C4-2B (cell line): Measurements from ENCODE around the gene AXIN1.
A peak's percentile ranks its signal among the peaks of the same experiment; 100 is the strongest.

Experiments
- H3K27ac ChIP-seq: fragments of 450-650 bp; 2 replicates; pipeline ENCODE4 v1.5.1; 2017
- ZFX ChIP-seq: fragments of 450-650 bp; IDR thresholded peaks from 2 replicates; pipeline ENCODE4 v1.6.1; 2017
- TF ChIP-seq, protein P1 (sequence below): fragments of 450-650 bp; conservative IDR thresholded peaks from 2 replicates; pipeline ENCODE4 v1.5.1; 2017; ENCODE audit warnings: mild to moderate bottlenecking

The AXIN1 gene

DNA sequence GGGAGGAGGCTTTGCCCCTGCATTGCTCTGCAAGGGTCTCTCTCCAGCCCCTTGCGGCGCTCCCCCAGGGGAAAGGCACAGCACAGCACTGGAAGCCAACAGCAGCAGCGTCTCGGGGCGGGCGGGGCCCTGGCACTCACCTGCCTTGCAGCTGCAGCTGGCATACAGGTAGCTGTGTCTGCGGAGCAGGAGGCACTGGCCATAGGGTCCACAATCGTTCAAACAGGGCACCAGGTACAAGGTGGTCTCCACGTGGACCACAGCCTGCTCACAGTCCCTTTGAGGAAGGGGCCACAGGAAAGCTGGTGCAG is 22.0 kb upstream of the AXIN1 start:
- TF ChIP-seq ZFX = no peak
- TF ChIP-seq, protein P1, sequence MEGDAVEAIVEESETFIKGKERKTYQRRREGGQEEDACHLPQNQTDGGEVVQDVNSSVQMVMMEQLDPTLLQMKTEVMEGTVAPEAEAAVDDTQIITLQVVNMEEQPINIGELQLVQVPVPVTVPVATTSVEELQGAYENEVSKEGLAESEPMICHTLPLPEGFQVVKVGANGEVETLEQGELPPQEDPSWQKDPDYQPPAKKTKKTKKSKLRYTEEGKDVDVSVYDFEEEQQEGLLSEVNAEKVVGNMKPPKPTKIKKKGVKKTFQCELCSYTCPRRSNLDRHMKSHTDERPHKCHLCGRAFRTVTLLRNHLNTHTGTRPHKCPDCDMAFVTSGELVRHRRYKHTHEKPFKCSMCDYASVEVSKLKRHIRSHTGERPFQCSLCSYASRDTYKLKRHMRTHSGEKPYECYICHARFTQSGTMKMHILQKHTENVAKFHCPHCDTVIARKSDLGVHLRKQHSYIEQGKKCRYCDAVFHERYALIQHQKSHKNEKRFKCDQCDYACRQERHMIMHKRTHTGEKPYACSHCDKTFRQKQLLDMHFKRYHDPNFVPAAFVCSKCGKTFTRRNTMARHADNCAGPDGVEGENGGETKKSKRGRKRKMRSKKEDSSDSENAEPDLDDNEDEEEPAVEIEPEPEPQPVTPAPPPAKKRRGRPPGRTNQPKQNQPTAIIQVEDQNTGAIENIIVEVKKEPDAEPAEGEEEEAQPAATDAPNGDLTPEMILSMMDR = no peak
- no peak overlapping the region for H3K27ac ChIP-seq

DNA sequence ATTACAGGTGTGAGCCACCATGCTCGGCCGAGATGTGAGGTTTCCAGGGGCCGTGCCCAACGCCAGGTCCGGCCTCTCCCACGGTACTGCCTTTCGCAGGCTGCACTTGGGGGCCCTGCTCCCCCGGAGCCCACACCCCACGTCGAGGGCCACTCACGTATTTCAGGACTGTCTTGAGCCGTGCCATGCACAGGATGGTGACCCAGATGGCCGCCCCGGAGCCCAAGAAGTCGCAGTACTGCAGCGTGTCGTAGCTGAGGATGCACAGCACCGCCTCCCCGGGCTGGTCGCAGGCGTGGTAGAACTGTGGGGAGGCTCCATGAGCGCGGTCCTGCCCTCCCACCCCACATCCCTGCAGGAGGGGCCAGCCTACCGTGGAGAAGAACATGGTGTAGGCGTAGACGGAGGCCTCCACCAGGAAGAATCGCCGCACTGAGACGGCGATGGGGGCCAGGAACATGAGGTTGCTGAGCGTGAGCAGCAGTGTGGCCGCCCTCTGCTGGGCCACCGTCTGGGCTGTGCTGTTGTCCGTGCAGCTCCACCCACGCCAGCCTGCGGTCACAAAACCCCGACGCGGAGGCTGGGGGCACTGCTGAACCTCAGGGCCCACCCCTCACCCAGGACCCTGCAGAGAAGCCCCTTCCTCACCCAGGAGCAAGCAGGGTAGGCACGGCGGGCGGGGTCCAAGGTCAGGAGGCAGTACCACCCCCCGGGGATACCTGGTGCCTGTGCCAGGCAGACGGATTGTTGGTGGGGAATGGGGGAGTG is 21.5 kb upstream of the AXIN1 start:
- H3K27ac ChIP-seq = no peak overlapping the region
- TF ChIP-seq, protein P1 = no peak
- no peak for TF ChIP-seq ZFX

DNA sequence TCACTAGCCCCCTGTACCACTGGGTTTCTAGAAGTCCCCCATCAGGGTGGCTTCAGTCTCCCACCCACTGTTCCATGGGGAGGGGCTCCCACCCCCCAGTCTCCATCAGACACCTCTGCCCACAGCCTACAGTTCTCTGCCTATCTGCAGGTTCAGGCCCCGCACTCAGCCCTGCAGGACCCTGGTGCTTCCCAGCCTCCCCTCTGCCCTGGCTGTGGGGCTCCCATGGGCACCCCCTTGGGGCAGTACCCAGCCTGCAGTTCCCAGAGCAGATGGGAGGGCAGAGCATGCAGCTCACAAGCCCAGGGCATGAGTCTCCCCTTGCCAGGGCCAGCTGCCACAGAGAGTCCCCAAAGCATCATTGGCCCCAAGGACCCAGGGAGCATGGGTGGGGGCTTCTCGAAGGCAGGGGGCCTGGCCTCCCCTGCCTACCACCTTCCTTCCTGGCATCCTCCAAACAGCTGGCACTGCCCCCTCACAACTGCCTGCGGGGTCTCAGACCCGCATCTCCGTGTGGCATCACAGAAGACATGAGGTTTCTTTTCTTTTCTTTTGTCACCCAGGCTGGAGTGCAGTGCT is 20.6 kb upstream of the AXIN1 start:
- no peak overlapping the region for H3K27ac ChIP-seq
- no peak for TF ChIP-seq ZFX
- TF ChIP-seq, protein P1 = no peak

DNA sequence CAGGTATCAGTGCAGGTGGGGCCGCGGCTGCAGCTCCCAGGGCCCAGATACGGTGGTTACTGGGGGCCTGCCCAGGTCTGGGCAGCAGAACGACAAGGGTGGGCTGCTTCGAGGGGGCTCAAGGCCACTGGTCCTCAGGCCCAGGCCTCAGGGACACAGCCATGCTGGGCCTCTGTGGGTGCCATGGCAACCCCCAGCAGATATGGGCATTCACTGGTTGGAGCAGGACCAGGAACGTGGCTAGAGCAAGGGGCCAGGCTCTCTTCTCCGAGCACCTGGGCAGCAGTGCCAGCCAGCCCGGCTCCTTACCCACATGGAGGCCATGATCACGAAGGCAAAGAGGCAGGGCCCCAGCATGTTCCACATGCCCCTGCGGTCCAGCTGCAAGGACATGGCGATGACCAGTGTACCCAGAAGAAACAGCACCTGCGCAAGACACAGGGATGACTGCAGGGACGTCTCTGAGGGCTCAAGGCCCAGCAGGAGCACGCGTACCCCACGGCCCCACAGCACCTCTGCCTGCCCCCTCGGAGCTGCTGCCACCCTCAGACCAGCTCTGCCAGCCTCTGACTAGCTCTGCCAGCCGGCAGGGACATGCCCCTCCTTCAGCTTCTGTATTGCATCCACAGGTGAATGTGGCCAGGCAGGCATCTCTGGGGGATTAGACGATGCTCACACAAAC is 19.9 kb upstream of the AXIN1 start:
- no peak for TF ChIP-seq ZFX
- TF ChIP-seq, protein P1 = no peak

DNA sequence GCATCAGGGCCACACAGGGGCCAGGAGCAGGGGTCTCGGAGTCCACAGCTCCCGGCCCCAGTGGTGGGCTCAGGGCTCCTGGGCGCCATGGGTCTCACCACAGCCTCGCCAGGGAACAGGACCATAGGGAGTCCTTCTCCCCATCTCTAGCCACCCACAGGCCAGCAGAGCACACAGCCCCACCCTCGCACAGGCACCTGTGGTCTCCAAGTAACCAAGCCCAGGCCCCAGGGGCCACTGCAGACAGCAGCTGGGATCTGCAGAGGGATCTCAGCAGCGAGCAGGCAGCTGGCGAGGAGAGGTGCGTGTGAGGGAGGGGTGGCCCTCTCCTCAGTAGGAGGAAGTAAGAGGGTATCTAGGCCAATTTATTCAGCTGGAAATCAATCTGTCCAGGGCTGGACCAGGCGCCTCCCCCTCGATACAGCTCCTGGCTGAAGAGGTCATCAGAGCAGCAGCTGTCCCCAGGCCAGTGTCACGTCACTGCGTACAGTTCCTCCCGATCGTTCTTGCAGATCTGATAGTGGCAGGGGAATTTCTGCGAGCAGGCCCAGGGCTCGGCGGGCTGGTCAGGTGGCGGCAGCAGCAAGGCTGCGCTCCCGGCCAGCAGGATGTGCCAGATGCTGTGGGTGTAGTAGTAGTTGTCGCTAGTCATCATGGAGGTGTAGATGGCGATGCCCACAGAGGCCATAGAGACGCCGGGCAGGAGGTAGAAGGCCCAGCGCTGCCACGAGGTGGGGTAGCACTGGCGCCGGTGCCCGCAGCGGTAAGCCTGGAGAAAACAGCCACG is 19.2 kb upstream of the AXIN1 start:
- no peak for TF ChIP-seq ZFX
- TF ChIP-seq, protein P1 = no peak
- H3K27ac ChIP-seq = no peak overlapping the region; the same call in 1 of the 2 replicates

More for the DNA sequence above, 19.9 kb upstream of the AXIN1 start:
- no peak overlapping the region for H3K27ac ChIP-seq

DNA sequence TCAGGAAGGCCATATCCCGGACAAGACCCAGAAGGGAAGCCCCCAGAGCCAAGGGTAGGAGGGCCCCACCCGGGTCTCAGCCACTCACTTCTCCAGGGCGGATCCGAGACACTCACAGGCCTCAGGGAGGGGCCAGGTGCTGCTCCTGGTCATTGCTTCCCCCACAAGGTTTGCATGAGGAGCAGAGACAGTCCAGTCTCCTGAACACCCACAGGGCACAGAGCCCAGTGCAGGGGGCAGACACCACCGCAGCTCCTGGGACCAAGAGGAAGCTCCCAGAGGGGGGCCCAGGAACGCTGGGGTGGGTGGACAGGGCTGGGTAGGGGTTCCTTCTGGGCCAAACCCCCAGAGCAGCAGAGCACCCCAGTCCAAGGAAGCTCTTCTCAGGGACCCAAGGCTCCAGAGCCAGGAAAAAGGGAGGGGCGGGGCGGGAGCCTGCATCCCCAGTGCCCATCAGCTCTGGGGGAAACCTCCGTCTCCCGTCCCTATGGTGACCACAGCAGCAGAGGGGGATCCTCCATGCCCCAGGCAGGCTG is 18.5 kb upstream of the AXIN1 start:
- TF ChIP-seq ZFX = no peak
- TF ChIP-seq, protein P1 = no peak
- H3K27ac ChIP-seq = peak overlapping the region; percentile 21; the same call in 1 of the 2 replicates
